Neural progenitor cell (in vitro differentiated cells): ENCODE data around the gene DSCAML1. TPM values are rescaled to one million over a fixed set of nuclear protein-coding genes. Genes with fewer than 3 reads are reported as not detected.

ENCODE experiments used
- DNase-seq: peaks from one replicate; pipeline ENCODE4 v3.0.0-alpha.2; 2016; ENCODE audit warnings: low spot score
- H2AFZ ChIP-seq: fragments of 200-600 bp; sonication (generic); replicated peaks from 2 replicates; pipeline ENCODE4 v1.6.1; 2016; ENCODE audit warnings: antibody characterized with exemption
- H3F3A ChIP-seq: fragments of 200-600 bp; sonication (generic); 2 replicates; pipeline ENCODE4 v1.6.1; 2016; ENCODE audit warnings: antibody characterized with exemption, low read depth
- H3K27ac ChIP-seq: fragments of 200-600 bp; sonication (generic); 2 replicates; pipeline ENCODE4 v1.5.1; 2016; ENCODE audit warnings: mild to moderate bottlenecking
- H3K27me3 ChIP-seq: fragments of 200-600 bp; sonication (generic); 2 replicates; pipeline ENCODE4 v1.6.1; 2016; ENCODE audit warnings: mild to moderate bottlenecking, moderate library complexity
- H3K36me3 ChIP-seq: fragments of 200-600 bp; sonication (generic); 2 replicates; pipeline ENCODE4 v1.5.1; 2016
- H3K4me1 ChIP-seq: fragments of 200-600 bp; sonication (generic); 2 replicates; pipeline ENCODE4 v1.6.1; 2016; ENCODE audit warnings: mixed run types
- H3K4me2 ChIP-seq: fragments of 200-600 bp; sonication (generic); 2 replicates; pipeline ENCODE4 v1.6.1; 2016
- H3K4me3 ChIP-seq: fragments of 200-600 bp; sonication (generic); 2 replicates; pipeline ENCODE4 v1.5.1; 2016
- H3K79me2 ChIP-seq: fragments of 200-600 bp; sonication (generic); 2 replicates; pipeline ENCODE4 v1.6.1; 2016; ENCODE audit warnings: low read depth
- H3K9ac ChIP-seq: fragments of 200-600 bp; sonication (generic); 2 replicates; pipeline ENCODE4 v1.6.1; 2016
- H3K9me3 ChIP-seq: fragments of 200-600 bp; sonication (generic); 2 replicates; pipeline ENCODE4 v1.5.1; 2016; ENCODE audit warnings: low read depth
- H4K20me1 ChIP-seq: fragments of 200-600 bp; sonication (generic); 2 replicates; pipeline ENCODE4 v1.6.1; 2016; ENCODE audit warnings: low read depth
- H3K27ac Mint-ChIP-seq: 3 replicates; pipeline ENCODE4 v1.8.0; 2021; ENCODE audit warnings: mixed read lengths
- H3K27me3 Mint-ChIP-seq: 2 replicates; pipeline ENCODE4 v1.8.0; 2022; ENCODE audit warnings: low read depth, mild to moderate bottlenecking, inconsistent platforms, moderate library complexity, mixed read lengths; ENCODE audit not compliant: insufficient read depth
- H3K36me3 Mint-ChIP-seq: 3 replicates; pipeline ENCODE4 v1.8.0; 2021; ENCODE audit warnings: mixed read lengths
- H3K4me1 Mint-ChIP-seq: 3 replicates; pipeline ENCODE4 v1.8.0; 2021; ENCODE audit warnings: mixed read lengths
- H3K4me3 Mint-ChIP-seq: 3 replicates; pipeline ENCODE4 v1.8.0; 2021; ENCODE audit warnings: mild to moderate bottlenecking, moderate library complexity, mixed read lengths
- H3K9me3 Mint-ChIP-seq: 3 replicates; pipeline ENCODE4 v1.8.0; 2020; ENCODE audit warnings: mixed read lengths
- EZH2 ChIP-seq: fragments of 200-600 bp; sonication (generic); IDR thresholded peaks from 2 replicates; pipeline ENCODE4 v1.6.1; 2017; ENCODE audit warnings: antibody characterized with exemption, mild to moderate bottlenecking, moderate library complexity
- EZH2phosphoT487 ChIP-seq: fragments of 200-600 bp; sonication (generic); IDR thresholded peaks from 2 replicates; pipeline ENCODE4 v1.6.1; 2017; ENCODE audit warnings: antibody characterized with exemption
- total RNA-seq: library from RNA; depleted of rRNA; stranded (reverse); fragments of >200 nt; gene quantifications from 2 replicates; pipeline ENCODE4 v1.2.3, GENCODE V29; 2015; ENCODE audit warnings: low replicate concordance
- TF ChIP-seq, protein P1 (sequence below): fragments of 200-600 bp; sonication (generic); IDR thresholded peaks from 2 replicates; pipeline ENCODE4 v1.5.1; 2017; ENCODE audit warnings: antibody characterized with exemption, mild to moderate bottlenecking

DSCAML1 gene
- total RNA-seq, 1 donor from 2014 or later, result 0.06 TPM

DNA sequence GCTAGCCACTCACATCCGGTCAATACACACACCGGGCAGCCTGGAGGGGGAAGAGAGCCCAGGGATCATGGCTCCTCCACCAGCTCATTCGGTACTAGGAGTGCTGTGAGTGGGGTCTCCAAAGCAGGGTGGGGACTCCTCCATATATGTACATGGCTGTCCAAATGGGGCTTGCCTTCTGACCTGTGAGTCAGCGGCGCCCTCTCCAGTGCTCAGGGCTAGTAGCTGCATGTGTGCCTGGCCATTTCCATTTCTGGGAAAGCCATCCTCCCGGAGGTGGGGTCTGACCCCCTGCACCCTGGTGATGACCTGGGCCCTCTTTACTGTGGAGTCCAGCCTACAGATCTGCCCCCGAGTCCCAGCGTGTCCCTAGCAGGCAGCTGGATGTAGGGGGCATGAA, 287.5 kb downstream of the DSCAML1 start:
- H3K27ac Mint-ChIP-seq, result no peak overlapping the region
- Histone ChIP-seq H3K27ac (no peak overlapping the region), H2AFZ (no peak overlapping the region), H3K4me2 (no peak overlapping the region), H3F3A (peaks cover 4% of the 10 kb centered on the region), H3K27me3 (no peaks in the 10 kb centered on the region), H3K4me1 (peaks cover 27% of the 10 kb centered on the region), H3K4me3 (no peak overlapping the region), H3K36me3 (no peaks in the 10 kb centered on the region), H3K79me2 (no peaks in the 10 kb centered on the region), H3K9me3 (no peaks in the 10 kb centered on the region), H3K9ac (no peak overlapping the region), H4K20me1 (no peaks in the 10 kb centered on the region)
- peaks cover 17% of the 10 kb centered on the region for H3K27me3 Mint-ChIP-seq
- H3K4me1 Mint-ChIP-seq, result peaks cover 43% of the 10 kb centered on the region
- no peak overlapping the region for H3K4me3 Mint-ChIP-seq
- H3K9me3 Mint-ChIP-seq, result no peaks in the 10 kb centered on the region
- DNase-seq, result no peak
- TF ChIP-seq EZH2phosphoT487 (no peak), EZH2 (no peak)
- TF ChIP-seq, protein P1, sequence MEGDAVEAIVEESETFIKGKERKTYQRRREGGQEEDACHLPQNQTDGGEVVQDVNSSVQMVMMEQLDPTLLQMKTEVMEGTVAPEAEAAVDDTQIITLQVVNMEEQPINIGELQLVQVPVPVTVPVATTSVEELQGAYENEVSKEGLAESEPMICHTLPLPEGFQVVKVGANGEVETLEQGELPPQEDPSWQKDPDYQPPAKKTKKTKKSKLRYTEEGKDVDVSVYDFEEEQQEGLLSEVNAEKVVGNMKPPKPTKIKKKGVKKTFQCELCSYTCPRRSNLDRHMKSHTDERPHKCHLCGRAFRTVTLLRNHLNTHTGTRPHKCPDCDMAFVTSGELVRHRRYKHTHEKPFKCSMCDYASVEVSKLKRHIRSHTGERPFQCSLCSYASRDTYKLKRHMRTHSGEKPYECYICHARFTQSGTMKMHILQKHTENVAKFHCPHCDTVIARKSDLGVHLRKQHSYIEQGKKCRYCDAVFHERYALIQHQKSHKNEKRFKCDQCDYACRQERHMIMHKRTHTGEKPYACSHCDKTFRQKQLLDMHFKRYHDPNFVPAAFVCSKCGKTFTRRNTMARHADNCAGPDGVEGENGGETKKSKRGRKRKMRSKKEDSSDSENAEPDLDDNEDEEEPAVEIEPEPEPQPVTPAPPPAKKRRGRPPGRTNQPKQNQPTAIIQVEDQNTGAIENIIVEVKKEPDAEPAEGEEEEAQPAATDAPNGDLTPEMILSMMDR, result peak; percentile 11
- no peaks in the 10 kb centered on the region for H3K36me3 Mint-ChIP-seq

GRCh38 chr11:117506971-117507370, 290.0 kb downstream of the DSCAML1 start:
- no peaks in the 10 kb centered on the region for H3K9me3 Mint-ChIP-seq
- TF ChIP-seq EZH2 (no peak), EZH2phosphoT487 (no peak)
- TF ChIP-seq, protein P1, result no peak
- Histone ChIP-seq H3K4me3 (no peak overlapping the region), H3K27me3 (peaks cover 4% of the 10 kb centered on the region), H3K9me3 (no peaks in the 10 kb centered on the region), H3K27ac (no peak overlapping the region), H3K36me3 (no peaks in the 10 kb centered on the region), H3K79me2 (no peaks in the 10 kb centered on the region), H4K20me1 (no peaks in the 10 kb centered on the region), H2AFZ (no peak overlapping the region), H3K9ac (no peak overlapping the region), H3F3A (no peaks in the 10 kb centered on the region), H3K4me2 (no peak overlapping the region), H3K4me1 (peaks cover 23% of the 10 kb centered on the region)
- no peak overlapping the region for H3K27ac Mint-ChIP-seq
- H3K4me3 Mint-ChIP-seq, result no peak overlapping the region
- no peak for DNase-seq
- H3K36me3 Mint-ChIP-seq, result no peaks in the 10 kb centered on the region
- peaks cover 16% of the 10 kb centered on the region for H3K27me3 Mint-ChIP-seq
- H3K4me1 Mint-ChIP-seq, result peaks cover 38% of the 10 kb centered on the region

DNA sequence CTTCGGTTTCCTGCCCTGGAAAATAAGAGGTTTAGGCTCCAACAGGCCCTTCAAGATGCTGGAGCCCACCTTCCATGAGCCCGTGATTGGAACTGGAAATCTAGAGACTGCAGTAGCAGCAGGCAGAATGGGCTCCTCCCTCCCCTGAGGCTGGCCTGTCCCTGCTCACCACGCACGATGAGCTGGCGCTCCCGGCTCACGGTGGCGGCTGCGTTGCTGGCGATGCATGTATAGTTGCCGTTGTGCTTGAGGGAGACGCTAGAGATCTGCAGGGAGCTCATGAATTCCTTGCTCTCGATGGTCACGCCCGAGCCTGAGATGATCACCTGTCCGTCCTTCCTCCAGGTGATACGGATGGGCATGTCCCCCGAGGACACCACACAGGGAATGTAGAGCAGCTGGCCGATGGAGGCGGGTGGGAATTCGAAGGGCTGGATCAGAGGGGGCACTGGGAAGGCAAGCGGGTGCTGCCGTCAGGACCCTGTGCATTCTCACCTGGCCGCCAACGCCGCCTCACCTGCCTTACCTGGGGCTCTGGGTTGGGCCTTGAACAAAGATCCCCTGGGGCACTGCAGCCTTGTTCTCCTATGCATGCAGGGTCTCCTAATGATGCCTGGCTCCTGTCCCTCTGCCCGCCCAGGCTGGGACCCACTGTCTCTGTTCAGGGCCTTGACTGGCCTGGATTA, 291.6 kb downstream of the DSCAML1 start:
- DNase-seq, result no peak
- Mint-ChIP-seq H3K4me1 (peaks cover 31% of the 10 kb centered on the region), H3K27ac (no peak overlapping the region), H3K4me3 (no peak overlapping the region), H3K27me3 (peaks cover 18% of the 10 kb centered on the region), H3K36me3 (no peaks in the 10 kb centered on the region), H3K9me3 (no peaks in the 10 kb centered on the region)
- Histone ChIP-seq H3K27ac (no peak overlapping the region), H4K20me1 (no peaks in the 10 kb centered on the region), H3K4me1 (peaks cover 16% of the 10 kb centered on the region), H3K9ac (no peak overlapping the region), H3K4me2 (no peak overlapping the region), H3K36me3 (no peaks in the 10 kb centered on the region), H3K27me3 (peaks cover 4% of the 10 kb centered on the region), H3F3A (no peaks in the 10 kb centered on the region), H3K4me3 (no peak overlapping the region), H3K79me2 (no peaks in the 10 kb centered on the region), H2AFZ (no peak overlapping the region), H3K9me3 (no peaks in the 10 kb centered on the region)
- TF ChIP-seq EZH2phosphoT487, result no peak
- TF ChIP-seq, protein P1, result no peak
- no peak for TF ChIP-seq EZH2
